Stimulated activated naive CD8-positive, alpha-beta T cell treated with anti-CD3 and anti-CD28 coated beads, Interleukin-15, Interleukin-2, amounts not matched to agents 100 U/mL and 50 U/mL, for 24 hours (primary cell): ENCODE measurements around the gene FOXL3.
"Not testable (repeated sequence)": the region's sequence is repeated elsewhere in the genome, so short reads cannot be mapped to it uniquely, and the experiment has no call there.

Experiments used
- ATAC-seq: fragments of 150-1000 bp; cut with Tn5 transposase; one replicate; pipeline ENCODE4 v1.10.0; 2021
- DNase-seq: peaks from one replicate; pipeline ENCODE4 v3.0.0; 2021

The FOXL3 gene

DNA sequence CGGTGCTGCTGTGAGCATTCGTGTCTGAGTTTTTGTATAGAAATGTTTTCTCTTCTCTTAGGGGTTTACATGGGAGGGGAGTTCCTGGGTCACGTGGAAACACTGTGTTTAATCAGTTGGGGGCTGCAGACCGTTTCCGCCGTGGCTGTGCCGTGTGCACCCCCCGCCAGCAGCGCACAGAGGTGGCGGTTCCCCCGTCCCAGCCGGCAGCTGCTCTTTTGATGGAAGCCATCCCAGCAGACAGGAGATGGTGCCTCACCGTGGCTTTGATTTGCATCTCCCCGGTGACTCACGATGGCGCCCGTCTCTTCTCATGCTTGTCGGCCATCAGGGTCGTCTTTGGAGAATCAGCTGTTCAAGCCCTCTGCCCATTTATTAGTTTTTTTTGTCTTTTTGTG lies 34.9 kb upstream of the FOXL3 start:
- DNase-seq (no peak), ATAC-seq (no peak)

GRCh38 chr7:255721-256361 lies 34.1 kb upstream of the FOXL3 start:
- DNase-seq (no peak), ATAC-seq (no peak)

- DNase-seq: no peak
Observed at GRCh38 chr7:256461-256940, 33.5 kb upstream of the FOXL3 start.

DNA sequence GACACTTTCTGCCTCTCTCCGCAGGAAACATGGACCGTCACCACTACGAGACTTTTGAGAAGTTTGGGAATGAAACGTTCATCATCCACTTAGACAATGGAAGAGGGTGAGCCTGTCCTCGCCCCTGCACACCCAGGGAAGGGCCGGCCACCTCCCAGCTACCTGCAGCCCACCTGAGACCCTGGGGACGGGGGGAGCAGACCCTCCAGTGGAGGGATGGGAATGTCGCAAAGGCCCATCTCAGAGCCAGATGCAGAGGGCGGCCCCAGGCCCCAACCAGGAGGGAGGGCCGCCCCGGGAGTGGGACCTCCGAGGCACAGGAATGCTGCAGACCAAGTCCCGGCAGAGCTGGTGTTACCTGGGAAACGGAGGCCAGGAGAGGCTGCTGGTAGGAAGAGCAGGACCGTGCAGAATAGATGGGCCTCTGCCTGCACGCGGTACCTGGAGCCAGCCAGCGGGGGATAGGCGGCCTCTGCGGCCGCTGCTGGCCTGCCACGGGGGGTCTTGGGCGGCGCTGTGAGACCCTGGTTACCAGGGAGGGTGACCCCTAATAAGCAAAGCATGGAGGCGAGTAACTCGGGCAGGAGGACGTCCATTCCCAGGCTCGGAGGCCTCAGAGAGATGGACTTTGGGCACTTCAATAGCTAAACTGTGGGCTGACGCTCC lies 32.9 kb upstream of the FOXL3 start:
- ATAC-seq (no peak), DNase-seq (no peak)

More at GRCh38 chr7:256461-256940, 33.5 kb upstream of the FOXL3 start:
- ATAC-seq: no peak

DNA sequence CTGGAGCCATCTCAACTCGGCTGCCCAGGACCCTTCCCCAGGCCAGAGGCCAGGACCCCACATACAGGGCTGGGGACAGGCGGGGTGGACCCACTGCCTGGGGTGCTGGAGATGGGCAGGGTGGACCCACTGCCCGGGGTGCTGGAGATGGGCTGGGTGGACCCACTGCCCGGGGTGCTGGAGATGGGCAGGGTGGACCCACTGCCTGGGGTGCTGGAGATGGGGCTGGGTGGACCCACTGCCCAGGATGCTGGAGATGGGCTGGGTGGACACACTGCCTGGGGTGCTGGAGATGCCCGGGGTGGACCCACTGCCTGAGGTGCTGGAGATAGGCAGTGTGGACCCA lies 32.4 kb upstream of the FOXL3 start:
- ATAC-seq: no peak
- DNase-seq: no peak

DNA sequence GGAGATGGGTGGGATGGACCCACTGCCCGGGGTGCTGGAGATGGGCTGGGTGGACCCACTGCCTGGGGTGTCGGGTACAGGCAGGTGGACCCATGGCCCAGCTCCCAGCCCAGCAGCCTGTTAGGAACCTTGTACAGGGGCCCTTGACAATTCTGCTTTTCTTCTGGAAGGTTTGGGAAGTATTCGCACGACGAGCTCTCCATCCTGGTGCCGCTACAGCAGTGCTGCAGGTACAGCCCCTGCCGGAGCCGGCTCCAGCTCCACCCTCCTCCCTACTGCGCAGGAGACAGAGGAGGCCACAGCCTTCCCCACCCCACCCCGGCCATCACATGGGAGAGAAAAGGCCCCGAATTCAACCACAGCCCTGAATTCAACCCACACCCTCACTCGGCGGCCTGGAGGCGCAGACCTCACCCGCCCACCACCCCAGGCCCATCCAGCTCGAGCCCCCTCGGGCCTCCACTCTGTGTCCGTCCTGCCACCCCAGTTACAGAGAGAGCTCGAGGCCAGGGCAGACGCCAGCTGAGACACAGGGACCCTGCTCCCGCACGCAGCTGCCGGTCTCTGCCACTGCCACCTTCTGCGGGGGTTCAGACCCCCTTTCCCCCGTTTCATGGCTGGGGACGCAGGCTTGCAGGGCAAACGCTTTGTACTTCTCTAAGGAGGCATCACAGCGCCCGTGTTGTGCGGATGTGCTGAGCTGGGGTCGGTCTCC lies 31.3 kb upstream of the FOXL3 start:
- DNase-seq (no peak), ATAC-seq (no peak)

DNA sequence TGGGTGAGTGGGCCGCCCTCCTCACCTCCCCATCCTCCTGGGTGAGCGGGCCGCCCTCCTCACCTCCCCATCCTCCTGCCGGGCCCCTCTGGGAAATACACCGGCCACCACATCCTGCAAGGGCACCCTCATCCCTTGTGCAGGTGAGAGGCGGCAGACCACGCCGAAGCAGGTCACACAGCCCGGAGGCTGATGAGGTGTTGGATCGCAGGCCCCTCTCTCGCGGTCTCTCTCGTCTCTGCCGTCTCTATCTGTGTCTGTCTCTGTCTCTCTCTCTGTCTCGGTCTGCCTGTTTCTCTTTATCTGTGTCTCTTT lies 30.8 kb upstream of the FOXL3 start:
- ATAC-seq: no peak
- no peak for DNase-seq

- no peak for ATAC-seq
- no peak for DNase-seq
Observed at GRCh38 chr7:259751-260405, 30.1 kb upstream of the FOXL3 start.

- DNase-seq (no peak), ATAC-seq (no peak)
Observed at GRCh38 chr7:260441-261281, 29.3 kb upstream of the FOXL3 start.

DNA sequence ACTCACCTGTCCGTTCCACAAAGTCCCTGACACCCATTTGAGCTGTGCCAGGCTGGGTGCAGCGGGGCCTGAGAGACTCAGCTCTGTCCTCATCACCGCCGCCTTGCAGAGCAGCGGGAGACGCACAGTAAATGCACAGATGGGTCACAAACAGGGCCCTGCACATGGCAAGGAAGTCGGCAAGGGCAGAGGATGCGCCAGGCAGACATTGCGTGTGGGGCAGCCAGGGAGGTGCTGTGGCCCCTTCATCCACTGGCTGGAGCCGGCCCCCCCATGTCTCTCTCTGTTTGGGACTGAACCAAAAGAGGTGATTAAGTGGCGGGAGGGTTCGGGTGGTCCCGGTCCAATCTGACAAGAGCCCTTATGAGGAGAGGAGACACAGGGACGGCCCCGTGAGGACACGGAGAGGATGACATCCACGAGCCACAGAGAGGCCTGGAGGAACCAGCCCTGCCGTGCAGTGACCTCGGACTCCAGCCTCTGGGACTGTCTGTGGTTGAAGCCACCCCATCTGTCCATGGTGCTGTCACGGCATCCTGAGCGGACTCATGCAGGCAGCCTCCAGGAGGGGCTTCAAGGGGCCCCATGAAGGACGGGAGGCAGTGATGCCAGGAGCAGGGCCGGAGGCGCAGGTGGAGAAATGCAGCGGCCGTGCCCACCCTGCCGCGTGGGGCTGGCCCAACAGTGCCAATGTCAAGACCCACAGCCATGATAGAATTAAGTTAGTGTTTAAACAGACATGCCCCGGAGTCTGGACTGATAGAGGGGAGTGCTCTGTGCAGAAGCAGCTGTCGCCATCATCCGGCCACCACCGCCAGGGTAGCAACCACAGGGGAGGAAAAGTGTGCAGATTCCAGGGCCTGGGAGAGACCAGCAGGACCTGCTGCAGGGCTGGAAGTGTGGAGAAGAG lies 28.4 kb upstream of the FOXL3 start:
- DNase-seq (no peak), ATAC-seq (no peak)

- DNase-seq (no peak), ATAC-seq (no peak)
Observed at GRCh38 chr7:262251-262572, 27.8 kb upstream of the FOXL3 start.

DNA sequence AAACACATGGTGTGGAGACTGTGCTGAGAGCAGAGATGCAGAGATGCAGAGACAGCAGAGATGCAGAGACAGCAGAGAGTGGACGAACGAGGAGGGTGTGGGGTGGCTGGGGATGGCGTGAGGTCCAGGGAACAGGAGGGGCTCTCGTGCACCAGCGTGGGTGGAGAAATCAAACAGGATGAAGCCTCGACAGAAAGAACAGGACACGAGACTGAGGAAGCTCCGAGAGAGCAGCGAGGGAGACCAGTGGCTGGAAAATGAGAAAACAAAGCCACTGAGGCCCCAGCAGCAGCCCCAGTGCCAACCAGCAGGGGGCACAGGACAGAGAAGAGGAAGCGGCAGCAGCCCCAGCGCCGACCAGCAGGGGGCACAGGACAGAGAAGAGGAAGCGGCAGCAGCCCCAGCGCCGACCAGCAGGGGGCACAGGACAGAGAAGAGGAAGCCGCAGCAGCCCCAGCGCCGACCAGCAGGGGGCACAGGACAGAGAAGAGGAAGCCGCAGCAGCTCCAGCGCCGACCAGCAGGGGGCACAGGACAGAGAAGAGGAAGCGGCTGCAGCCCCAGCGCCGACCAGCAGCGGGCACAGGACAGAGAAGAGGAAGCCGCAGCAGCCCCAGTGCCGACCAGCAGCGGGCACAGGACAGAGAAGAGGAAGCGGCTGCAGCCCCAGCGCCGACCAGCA lies 27.2 kb upstream of the FOXL3 start:
- ATAC-seq: not testable (repeated sequence)
- DNase-seq: peak; percentile 85

GRCh38 chr7:263483-264351 lies 26.3 kb upstream of the FOXL3 start:
- ATAC-seq: not testable (repeated sequence)
- peak; percentile 87 for DNase-seq

DNA sequence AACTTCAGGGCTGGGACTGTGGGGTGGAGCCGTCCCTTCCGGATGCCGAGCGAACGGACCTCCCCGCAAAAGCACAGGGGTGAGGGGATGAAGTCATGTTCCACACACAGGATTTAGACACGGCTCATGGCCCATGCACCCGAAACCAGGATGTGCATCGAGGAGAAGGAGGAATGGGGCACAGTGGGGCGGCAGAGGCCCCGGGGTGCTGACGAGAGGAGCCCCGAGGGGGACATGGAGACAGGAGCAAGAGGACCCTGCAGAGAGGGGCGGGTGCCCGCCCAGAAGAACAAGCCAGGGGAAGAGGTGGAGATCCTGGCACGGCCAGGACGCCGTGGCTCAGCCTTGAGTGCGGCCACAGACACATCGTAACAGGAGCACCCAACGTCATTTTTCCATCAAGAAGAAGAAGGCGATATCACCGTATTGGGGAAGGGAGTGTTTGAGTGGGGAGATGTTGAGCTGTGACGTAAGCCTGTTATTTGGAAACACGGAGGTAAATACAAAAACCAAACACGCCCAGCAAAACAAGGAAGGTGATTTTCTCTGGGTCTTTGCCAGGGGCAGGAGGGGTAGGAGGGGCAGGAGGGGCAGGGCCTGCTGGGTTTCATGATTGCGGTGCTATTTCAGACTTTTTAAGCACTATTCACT lies 25.3 kb upstream of the FOXL3 start:
- DNase-seq: no peak
- ATAC-seq: no peak

DNA sequence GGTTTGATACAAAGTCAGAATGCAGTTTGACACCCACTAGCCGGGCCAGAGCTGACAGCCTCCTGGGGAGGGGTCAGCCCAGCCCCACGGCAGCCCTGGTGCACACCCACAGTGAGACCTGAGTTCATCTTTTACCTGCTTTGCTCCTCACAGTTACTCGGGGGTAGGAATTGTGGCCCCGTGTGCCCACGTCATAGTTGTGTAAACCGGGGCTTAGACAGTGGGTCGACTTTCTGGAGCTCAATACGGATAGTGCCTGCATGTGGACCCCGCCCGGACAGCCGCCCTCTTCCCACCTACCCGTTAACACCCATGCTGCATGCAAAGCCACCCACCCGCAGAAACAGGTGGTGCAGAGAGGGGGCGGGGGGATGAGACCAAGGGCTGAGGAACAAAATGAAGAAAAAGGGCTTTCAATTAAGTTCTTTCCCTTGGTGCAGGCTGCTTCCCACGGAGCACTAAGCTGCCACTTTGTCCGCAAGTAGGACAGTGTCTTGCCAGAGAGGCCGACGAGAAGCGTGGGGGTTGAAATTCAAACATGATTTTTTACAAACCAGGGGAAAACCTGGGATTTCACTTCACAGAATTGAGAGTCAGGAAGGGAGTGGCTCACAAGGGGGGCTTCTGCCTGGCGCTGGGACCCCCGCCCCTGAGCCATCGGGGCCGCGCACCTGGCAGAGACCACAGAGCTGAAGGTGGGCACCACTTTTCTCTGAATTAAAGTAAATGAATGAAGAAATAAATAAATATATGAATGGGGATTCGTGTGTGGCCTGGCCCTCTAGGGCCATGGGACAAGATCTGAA lies 24.6 kb upstream of the FOXL3 start:
- no peak for ATAC-seq
- no peak for DNase-seq

- DNase-seq (no peak), ATAC-seq (no peak)
Observed at GRCh38 chr7:265998-266850, 23.7 kb upstream of the FOXL3 start.
